Glutamatergic neuron (in vitro differentiated cells): ENCODE data around the gene LYPD4. TPM values are rescaled to one million over a fixed set of nuclear protein-coding genes. Genes with fewer than 3 reads are reported as not detected.
A peak's percentile ranks its signal among the peaks of the same experiment; 100 is the strongest.
"Not testable (repeated sequence)": the region's sequence is repeated elsewhere in the genome, so short reads cannot be mapped to it uniquely, and the experiment has no call there.

Source experiments
- DNase-seq: peaks from one replicate; pipeline ENCODE4 v3.0.0; 2022
- H3K27ac Mint-ChIP-seq: one replicate; pipeline ENCODE4 v1.8.0; 2020; ENCODE audit warnings: mild to moderate bottlenecking, mixed read lengths, inconsistent platforms; ENCODE audit not compliant: unreplicated experiment
- H3K27me3 Mint-ChIP-seq: one replicate; pipeline ENCODE4 v1.8.0; 2020; ENCODE audit warnings: mild to moderate bottlenecking, moderate library complexity, mixed read lengths, inconsistent platforms; ENCODE audit not compliant: unreplicated experiment
- H3K36me3 Mint-ChIP-seq: one replicate; pipeline ENCODE4 v1.8.0; 2020; ENCODE audit warnings: mild to moderate bottlenecking, mixed read lengths, inconsistent platforms; ENCODE audit not compliant: unreplicated experiment
- H3K4me1 Mint-ChIP-seq: one replicate; pipeline ENCODE4 v1.8.0; 2020; ENCODE audit warnings: mild to moderate bottlenecking, low read depth, mixed read lengths, inconsistent platforms; ENCODE audit not compliant: unreplicated experiment
- H3K4me3 Mint-ChIP-seq: one replicate; pipeline ENCODE4 v1.8.0; 2020; ENCODE audit warnings: mild to moderate bottlenecking, mixed read lengths, inconsistent platforms; ENCODE audit not compliant: unreplicated experiment
- H3K9me3 Mint-ChIP-seq: one replicate; pipeline ENCODE4 v1.8.0; 2020; ENCODE audit warnings: mild to moderate bottlenecking, moderate library complexity, mixed read lengths, inconsistent platforms; ENCODE audit not compliant: unreplicated experiment
- total RNA-seq: library from RNA; stranded (reverse); fragmentation: NEBNext Ultra II Directional; extraction: Animal tissue kit (Norgen Biotek cat#: 25700); gene quantifications from one replicate; pipeline ENCODE4 v1.2.1, GENCODE V29; 2021; ENCODE audit not compliant: unreplicated experiment
- TF ChIP-seq, protein P1 (sequence below): fragments of 200-600 bp; sonication (generic); IDR thresholded peaks from one replicate; pipeline ENCODE4 v1.5.0; 2021; ENCODE audit not compliant: partially characterized antibody, unreplicated experiment

The LYPD4 gene
- total RNA-seq, 1 donor from 2014 or later, result not detected

GRCh38 chr19:41877916-41878905 is 33.7 kb upstream of the LYPD4 start:
- no peak overlapping the region for H3K4me3 Mint-ChIP-seq
- no peak for DNase-seq
- H3K4me1 Mint-ChIP-seq, result peaks cover 2% of the 10 kb centered on the region

GRCh38 chr19:41876847-41877832 is 32.7 kb upstream of the LYPD4 start, which contains the start of gene CD79A:
Gene CD79A (plus strand): TSS chr19:41877279. CDS start chr19:41877305, 26 bp downstream.
- no peaks in the 10 kb centered on the region for H3K4me1 Mint-ChIP-seq
- peaks cover 2% of the 10 kb centered on the region for H3K27me3 Mint-ChIP-seq
- DNase-seq, result no peak
- TF ChIP-seq, protein P1, sequence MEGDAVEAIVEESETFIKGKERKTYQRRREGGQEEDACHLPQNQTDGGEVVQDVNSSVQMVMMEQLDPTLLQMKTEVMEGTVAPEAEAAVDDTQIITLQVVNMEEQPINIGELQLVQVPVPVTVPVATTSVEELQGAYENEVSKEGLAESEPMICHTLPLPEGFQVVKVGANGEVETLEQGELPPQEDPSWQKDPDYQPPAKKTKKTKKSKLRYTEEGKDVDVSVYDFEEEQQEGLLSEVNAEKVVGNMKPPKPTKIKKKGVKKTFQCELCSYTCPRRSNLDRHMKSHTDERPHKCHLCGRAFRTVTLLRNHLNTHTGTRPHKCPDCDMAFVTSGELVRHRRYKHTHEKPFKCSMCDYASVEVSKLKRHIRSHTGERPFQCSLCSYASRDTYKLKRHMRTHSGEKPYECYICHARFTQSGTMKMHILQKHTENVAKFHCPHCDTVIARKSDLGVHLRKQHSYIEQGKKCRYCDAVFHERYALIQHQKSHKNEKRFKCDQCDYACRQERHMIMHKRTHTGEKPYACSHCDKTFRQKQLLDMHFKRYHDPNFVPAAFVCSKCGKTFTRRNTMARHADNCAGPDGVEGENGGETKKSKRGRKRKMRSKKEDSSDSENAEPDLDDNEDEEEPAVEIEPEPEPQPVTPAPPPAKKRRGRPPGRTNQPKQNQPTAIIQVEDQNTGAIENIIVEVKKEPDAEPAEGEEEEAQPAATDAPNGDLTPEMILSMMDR, result no peak
- H3K4me3 Mint-ChIP-seq, result no peak within 1 kb of the TSS
- H3K9me3 Mint-ChIP-seq, result peaks cover under 1% of the 10 kb centered on the region
- H3K27ac Mint-ChIP-seq, result no peak within 1 kb of the TSS
- H3K36me3 Mint-ChIP-seq, result no peaks in the 10 kb centered on the region

More at GRCh38 chr19:41877916-41878905, 33.7 kb upstream of the LYPD4 start:
- Mint-ChIP-seq H3K36me3 (no peaks in the 10 kb centered on the region), H3K9me3 (peaks cover 1% of the 10 kb centered on the region), H3K27ac (no peak overlapping the region), H3K27me3 (peaks cover 7% of the 10 kb centered on the region)
- TF ChIP-seq, protein P1, result no peak

- H3K9me3 Mint-ChIP-seq, H3K27ac Mint-ChIP-seq, DNase-seq, H3K36me3 Mint-ChIP-seq, H3K27me3 Mint-ChIP-seq, H3K4me1 Mint-ChIP-seq, H3K4me3 Mint-ChIP-seq: not testable (repeated sequence)
These were observed 31.5 kb upstream of the LYPD4 start for GRCh38 chr19:41875973-41876372.

DNA sequence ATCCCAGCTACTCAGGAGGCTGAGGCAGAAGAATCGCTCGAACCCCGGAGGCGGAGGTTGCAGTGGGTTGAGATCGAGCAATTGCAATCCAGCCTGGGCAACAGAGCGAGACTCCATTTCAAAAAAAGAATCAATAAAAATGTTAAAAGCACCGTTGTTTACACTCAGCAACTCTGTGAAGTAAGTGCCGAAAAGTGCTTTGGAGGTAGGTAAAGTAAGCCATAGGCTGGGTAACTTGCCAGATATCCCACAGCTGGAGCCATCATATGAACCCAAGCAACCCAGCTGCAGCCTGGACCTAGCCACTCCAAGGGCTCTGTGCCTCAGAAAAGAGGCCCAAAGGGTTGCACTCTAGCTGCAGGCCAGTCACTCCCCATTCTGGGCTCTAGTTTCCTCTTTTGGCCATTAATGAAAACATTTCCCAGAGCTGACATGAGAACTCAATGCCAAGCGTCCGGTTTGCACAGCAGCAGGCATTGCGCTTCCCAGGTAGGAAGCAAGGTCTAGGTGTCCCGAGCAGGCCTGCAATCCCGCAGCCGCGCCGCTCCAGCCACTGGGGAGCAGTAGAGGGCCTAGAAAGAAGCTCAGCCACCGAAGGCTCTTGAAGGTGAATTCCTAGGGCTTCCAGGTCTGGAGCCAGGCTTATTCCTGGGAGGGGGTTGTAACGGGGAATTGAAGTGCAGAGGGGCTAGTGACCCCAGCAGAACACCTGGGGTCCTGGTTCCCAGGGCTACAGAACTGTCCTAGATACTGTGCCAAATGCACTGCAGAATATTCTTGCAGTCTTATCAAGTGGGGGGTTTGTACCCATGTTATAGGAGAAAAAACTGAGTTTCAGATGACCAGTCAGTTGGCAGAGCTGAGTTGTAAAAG is 28.5 kb upstream of the LYPD4 start:
- Mint-ChIP-seq H3K4me1 (peaks cover 5% of the 10 kb centered on the region), H3K36me3 (no peaks in the 10 kb centered on the region), H3K9me3 (peaks cover 1% of the 10 kb centered on the region), H3K27me3 (peaks cover 2% of the 10 kb centered on the region), H3K27ac (no peak overlapping the region), H3K4me3 (no peak overlapping the region)
- TF ChIP-seq, protein P1, result peak; percentile 48
- DNase-seq, result peak; percentile 86

DNA sequence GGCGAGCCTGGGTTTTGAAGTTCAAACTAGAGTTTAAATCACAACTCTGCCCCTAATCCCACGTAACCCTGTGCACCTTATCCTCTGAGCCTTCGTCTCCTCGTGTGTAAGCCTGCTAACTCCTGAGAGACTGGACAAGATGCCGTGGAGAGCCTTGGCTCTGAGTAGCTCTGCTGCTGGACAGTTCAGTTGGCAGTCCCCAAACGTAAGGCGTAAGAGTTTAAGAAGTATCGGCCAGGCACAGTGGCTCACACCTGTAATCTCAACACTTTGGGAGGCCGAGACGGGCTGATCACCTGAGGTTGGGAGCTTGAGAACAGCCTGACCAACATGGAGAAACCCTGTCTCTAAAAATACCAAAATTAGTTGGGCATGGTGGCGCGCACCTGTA is 27.9 kb upstream of the LYPD4 start:
- Mint-ChIP-seq H3K27me3 (peaks cover 2% of the 10 kb centered on the region), H3K4me3 (no peak overlapping the region), H3K9me3 (peaks cover 1% of the 10 kb centered on the region), H3K27ac (no peak overlapping the region), H3K36me3 (no peaks in the 10 kb centered on the region), H3K4me1 (peaks cover 9% of the 10 kb centered on the region)
- no peak for DNase-seq
- TF ChIP-seq, protein P1, result no peak
